ENCODE measurements around the gene ERN1. TPM values are rescaled to one million over a fixed set of nuclear protein-coding genes. Genes with fewer than 3 reads are reported as not detected.

Gene ERN1
- total and polyA plus RNA-seq, 2 donors (not counting 3 experiments of a cell fraction or from before 2014, with no cell fraction given), result 9.1 to 21.5 TPM

DNA sequence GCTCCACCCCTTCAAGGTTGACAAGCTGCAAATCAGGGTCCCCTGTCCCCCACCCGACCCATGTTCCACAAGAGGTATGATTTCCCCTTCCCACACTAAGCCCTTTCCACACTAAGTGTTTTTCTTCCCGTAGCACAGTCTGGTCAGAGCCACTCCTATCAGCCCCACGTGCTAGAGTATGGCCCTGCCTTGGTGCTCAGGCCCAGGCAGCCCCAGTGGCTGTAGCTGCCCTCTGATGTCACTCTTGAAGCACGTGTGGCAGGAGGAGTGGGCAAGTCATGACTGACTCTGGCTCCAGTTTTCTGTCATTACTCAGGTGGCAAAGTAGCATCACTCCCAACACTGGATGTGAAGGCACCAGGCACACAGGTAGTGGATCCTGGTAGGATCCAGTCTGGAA lies 35.4 kb upstream of the ERN1 start:
- no peaks in the 10 kb centered on the region for H3K79me2 ChIP-seq (ENCODE audit: control insufficient read depth, insufficient read depth, low read length)
- no peaks in the 10 kb centered on the region for H3K4me1 ChIP-seq (ENCODE audit: control insufficient read depth, extremely low read depth, insufficient read depth, low read length)
- ChIA-PET POLR2A (no interaction called here), CTCF (interaction anchor here (1.4 kb wide), 2 partner anchors 11 to 17 kb away, joined by 3 to 6 read pairs; no protein-coding TSS in a partner anchor)
- no peaks in the 10 kb centered on the region for H4K20me1 ChIP-seq (replicated peaks; ENCODE audit: control insufficient read depth, extremely low read depth, insufficient read depth, low read length)
- H3K9ac ChIP-seq (replicated peaks; ENCODE audit: extremely low read depth, insufficient read depth, low read length), result no peak overlapping the region
- DNase-seq (ENCODE audit: low read depth, low spot score) (no peak), FAIRE-seq (no peak)
- dilution Hi-C loops (cut with MboI; ENCODE audit: extremely low pct_ligation_motif_present, low sequenced_read_pairs) (no loop called here), intact Hi-C loops (cut with micrococcal nuclease) (no loop called here)
- H3K9me1 ChIP-seq (replicated peaks; ENCODE audit: control insufficient read depth, extremely low read depth, insufficient read depth, low read length), result no peaks in the 10 kb centered on the region
- no peak overlapping the region for H3K27ac ChIP-seq (ENCODE audit: insufficient read depth, low read depth, low read length)
- H3K36me3 ChIP-seq (ENCODE audit: control insufficient read depth in 2 of 2, extremely low read depth in 1 of 2, insufficient read depth in 2 of 2, low read length in 2 of 2), result peaks cover 0 to 2% of the 10 kb centered on the region in 2 experiments
- no peak overlapping the region for H2AFZ ChIP-seq (ENCODE audit: low read depth, low read length)
- H3K4me2 ChIP-seq (ENCODE audit: insufficient read depth, low read length), result no peak overlapping the region
- no peaks in the 10 kb centered on the region for H3K27me3 ChIP-seq (ENCODE audit: control insufficient read depth in 2 of 2, insufficient read depth in 2 of 2, low read length in 2 of 2)
- no peak overlapping the region for H3K4me3 ChIP-seq (replicated peaks in 1 of 3; ENCODE audit: insufficient read depth in 1 of 3, low read depth in 1 of 3, low read length in 3 of 3)
- no peaks in the 10 kb centered on the region for H3K9me3 ChIP-seq (replicated peaks; ENCODE audit: control insufficient read depth, insufficient read depth, low read length)
- no TSS peak for BruUV-seq (replicated peaks)
- TF ChIP-seq, protein P1, sequence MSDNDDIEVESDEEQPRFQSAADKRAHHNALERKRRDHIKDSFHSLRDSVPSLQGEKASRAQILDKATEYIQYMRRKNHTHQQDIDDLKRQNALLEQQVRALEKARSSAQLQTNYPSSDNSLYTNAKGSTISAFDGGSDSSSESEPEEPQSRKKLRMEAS (IDR thresholded peaks at IDR 0.05; ENCODE audit: insufficient read depth, insufficient read length), result no peak
- TF ChIP-seq MYC (IDR thresholded peaks at IDR 0.05; ENCODE audit: low read depth, low read length) (no peak), EZH2 (IDR thresholded peaks at IDR 0.05; ENCODE audit: borderline replicate concordance, low read depth, low read length, severe bottlenecking) (no peak), POLR2A (IDR thresholded peaks at IDR 0.05; ENCODE audit: low read depth, low read length) (no peak), FOS (IDR thresholded peaks at IDR 0.05; ENCODE audit: borderline replicate concordance, insufficient read depth, low read length) (no peak), POLR2AphosphoS5 (IDR thresholded peaks at IDR 0.05; ENCODE audit: insufficient read depth, low read depth, low read length) (no peak), GATA2 (IDR thresholded peaks at IDR 0.05; ENCODE audit: insufficient read depth, insufficient read length, low read depth, low read length) (no peak), JUN (IDR thresholded peaks at IDR 0.05; ENCODE audit: borderline replicate concordance, insufficient read depth, insufficient read length, low read depth) (no peak)
- TF ChIP-seq, protein P2, sequence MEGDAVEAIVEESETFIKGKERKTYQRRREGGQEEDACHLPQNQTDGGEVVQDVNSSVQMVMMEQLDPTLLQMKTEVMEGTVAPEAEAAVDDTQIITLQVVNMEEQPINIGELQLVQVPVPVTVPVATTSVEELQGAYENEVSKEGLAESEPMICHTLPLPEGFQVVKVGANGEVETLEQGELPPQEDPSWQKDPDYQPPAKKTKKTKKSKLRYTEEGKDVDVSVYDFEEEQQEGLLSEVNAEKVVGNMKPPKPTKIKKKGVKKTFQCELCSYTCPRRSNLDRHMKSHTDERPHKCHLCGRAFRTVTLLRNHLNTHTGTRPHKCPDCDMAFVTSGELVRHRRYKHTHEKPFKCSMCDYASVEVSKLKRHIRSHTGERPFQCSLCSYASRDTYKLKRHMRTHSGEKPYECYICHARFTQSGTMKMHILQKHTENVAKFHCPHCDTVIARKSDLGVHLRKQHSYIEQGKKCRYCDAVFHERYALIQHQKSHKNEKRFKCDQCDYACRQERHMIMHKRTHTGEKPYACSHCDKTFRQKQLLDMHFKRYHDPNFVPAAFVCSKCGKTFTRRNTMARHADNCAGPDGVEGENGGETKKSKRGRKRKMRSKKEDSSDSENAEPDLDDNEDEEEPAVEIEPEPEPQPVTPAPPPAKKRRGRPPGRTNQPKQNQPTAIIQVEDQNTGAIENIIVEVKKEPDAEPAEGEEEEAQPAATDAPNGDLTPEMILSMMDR (IDR thresholded peaks at IDR 0.05; ENCODE audit: extremely low read depth in 1 of 2, insufficient read depth in 1 of 2, low read depth in 1 of 2, low read length in 2 of 2), result no peak
